ENCODE measurements around the gene FAM228A.

- TF ChIP-seq, protein P1, sequence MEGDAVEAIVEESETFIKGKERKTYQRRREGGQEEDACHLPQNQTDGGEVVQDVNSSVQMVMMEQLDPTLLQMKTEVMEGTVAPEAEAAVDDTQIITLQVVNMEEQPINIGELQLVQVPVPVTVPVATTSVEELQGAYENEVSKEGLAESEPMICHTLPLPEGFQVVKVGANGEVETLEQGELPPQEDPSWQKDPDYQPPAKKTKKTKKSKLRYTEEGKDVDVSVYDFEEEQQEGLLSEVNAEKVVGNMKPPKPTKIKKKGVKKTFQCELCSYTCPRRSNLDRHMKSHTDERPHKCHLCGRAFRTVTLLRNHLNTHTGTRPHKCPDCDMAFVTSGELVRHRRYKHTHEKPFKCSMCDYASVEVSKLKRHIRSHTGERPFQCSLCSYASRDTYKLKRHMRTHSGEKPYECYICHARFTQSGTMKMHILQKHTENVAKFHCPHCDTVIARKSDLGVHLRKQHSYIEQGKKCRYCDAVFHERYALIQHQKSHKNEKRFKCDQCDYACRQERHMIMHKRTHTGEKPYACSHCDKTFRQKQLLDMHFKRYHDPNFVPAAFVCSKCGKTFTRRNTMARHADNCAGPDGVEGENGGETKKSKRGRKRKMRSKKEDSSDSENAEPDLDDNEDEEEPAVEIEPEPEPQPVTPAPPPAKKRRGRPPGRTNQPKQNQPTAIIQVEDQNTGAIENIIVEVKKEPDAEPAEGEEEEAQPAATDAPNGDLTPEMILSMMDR (IDR thresholded peaks at IDR 0.05): no peak
- TF ChIP-seq EZH2 (IDR thresholded peaks at IDR 0.05; ENCODE audit: borderline replicate concordance, insufficient read depth, low read depth, low read length, poor library complexity, severe bottlenecking): no peak
Measured at GRCh38 chr2:24179683-24180082, 4.8 kb downstream of the FAM228A start.

Data from B cell (primary cell).